GM12878 (cell line): ENCODE measurements around the gene REPIN1. TPM values are rescaled to one million over a fixed set of nuclear protein-coding genes. Genes with fewer than 3 reads are reported as not detected.

ENCODE experiments used
- BCL3 ChIP-seq: IDR thresholded peaks from 2 replicates; pipeline ENCODE4 v1.6.1; 2011; ENCODE audit warnings: borderline replicate concordance, low read depth, mild to moderate bottlenecking, moderate library complexity, low read length; ENCODE audit not compliant: insufficient read depth, poor library complexity, severe bottlenecking
- BRCA1 ChIP-seq: IDR thresholded peaks from 2 replicates; pipeline ENCODE4 v1.6.1; 2011; ENCODE audit warnings: low read depth, low read length, improper control_type of control experiment
- GATAD2B ChIP-seq: fragments of 450-650 bp; conservative IDR thresholded peaks from 2 replicates; pipeline ENCODE4 v1.6.1; 2017; ENCODE audit warnings: low read depth, mild to moderate bottlenecking, moderate library complexity
- HDAC2 ChIP-seq: fragments of 200-600 bp; sonication (generic); IDR thresholded peaks from 2 replicates; pipeline ENCODE4 v1.6.1; 2017
- RAD51 ChIP-seq: fragments of 450-650 bp; IDR thresholded peaks from 2 replicates; pipeline ENCODE4 v1.6.1; 2016; ENCODE audit warnings: moderate library complexity, mild to moderate bottlenecking, inconsistent platforms
- SP1 ChIP-seq: IDR thresholded peaks from one replicate; pipeline ENCODE4 v1.6.1; 2011; ENCODE audit warnings: low read depth, low read length
- SREBF2 ChIP-seq: IDR thresholded peaks from 2 replicates; pipeline ENCODE4 v1.6.1; 2012; ENCODE audit warnings: mild to moderate bottlenecking, low read length
- polyA plus RNA-seq, 11 experiments: library from polyadenylated mRNA; depleted of rRNA in 4 of 11; unstranded in 6 of 11; stranded (reverse) in 5 of 11; fragments of >200 nt; fragmentation: Nextera tagmentation in 4 of 11; fragmentation: Illumina TruSeq in 1 of 11; extraction: Ambion mirVana in 4 of 11; extraction: Trizol in 1 of 11; gene quantifications; 1 replicate in 1 of 11; 2 replicates in 10 of 11; pipeline versions ENCODE4 v1.2.1 to v1.2.3, GENCODE V29; 2011 to 2016; ENCODE audit warnings: inconsistent platforms in 2 of 11, missing spikeins in 2 of 11, low read depth in 1 of 11
- total RNA-seq, 4 experiments: library from RNA; depleted of rRNA in 3 of 4; stranded (reverse); fragments of >200 nt in 3 of 4; fragmentation: Illumina TruSeq in 1 of 4; extraction: Trizol in 1 of 4; gene quantifications; 2 replicates each; pipeline versions ENCODE4 v1.2.1 to v1.2.3, GENCODE V29; 2013 to 2021
- TF ChIP-seq, protein P1 (sequence below): fragments of 450-650 bp; IDR thresholded peaks from 2 replicates; pipeline ENCODE4 v1.6.1; 2016; ENCODE audit warnings: mild to moderate bottlenecking, moderate library complexity, borderline replicate concordance

The REPIN1 gene
- total and polyA plus RNA-seq, 10 of the 15 experiments (the other 5 are each of a cell fraction or from before 2014, with no cell fraction given) = 5.1 to 172 (median 76.9) TPM

DNA sequence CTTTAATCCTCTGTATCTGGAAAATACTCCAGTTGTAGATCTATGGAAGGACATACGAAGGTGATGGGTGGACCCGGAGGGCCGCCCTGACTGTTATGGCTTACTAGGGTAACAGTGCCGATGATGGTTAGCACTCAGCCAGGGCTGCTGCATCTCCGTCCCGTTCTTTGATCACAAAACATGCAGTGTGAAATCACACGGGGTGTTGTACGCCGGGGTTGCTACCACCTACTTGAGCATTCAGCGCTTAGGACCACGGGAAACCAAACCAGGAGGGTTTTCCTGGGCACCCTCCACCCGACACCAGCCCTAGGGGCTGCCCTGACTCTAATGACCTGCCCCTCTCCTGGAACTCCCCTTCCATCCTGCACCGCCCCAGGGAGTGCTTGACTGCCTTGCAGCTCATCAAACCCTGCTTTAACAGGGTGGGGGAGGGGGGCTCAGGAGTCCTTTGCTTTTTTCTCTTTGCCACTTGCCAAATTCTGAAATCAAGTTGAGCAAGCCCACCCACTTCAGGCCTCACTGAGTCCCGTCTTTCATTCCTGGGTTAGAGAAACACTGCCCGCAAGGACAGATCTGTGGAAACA lies 30.9 kb downstream of the REPIN1 start (continued):
- TF ChIP-seq, protein P1, sequence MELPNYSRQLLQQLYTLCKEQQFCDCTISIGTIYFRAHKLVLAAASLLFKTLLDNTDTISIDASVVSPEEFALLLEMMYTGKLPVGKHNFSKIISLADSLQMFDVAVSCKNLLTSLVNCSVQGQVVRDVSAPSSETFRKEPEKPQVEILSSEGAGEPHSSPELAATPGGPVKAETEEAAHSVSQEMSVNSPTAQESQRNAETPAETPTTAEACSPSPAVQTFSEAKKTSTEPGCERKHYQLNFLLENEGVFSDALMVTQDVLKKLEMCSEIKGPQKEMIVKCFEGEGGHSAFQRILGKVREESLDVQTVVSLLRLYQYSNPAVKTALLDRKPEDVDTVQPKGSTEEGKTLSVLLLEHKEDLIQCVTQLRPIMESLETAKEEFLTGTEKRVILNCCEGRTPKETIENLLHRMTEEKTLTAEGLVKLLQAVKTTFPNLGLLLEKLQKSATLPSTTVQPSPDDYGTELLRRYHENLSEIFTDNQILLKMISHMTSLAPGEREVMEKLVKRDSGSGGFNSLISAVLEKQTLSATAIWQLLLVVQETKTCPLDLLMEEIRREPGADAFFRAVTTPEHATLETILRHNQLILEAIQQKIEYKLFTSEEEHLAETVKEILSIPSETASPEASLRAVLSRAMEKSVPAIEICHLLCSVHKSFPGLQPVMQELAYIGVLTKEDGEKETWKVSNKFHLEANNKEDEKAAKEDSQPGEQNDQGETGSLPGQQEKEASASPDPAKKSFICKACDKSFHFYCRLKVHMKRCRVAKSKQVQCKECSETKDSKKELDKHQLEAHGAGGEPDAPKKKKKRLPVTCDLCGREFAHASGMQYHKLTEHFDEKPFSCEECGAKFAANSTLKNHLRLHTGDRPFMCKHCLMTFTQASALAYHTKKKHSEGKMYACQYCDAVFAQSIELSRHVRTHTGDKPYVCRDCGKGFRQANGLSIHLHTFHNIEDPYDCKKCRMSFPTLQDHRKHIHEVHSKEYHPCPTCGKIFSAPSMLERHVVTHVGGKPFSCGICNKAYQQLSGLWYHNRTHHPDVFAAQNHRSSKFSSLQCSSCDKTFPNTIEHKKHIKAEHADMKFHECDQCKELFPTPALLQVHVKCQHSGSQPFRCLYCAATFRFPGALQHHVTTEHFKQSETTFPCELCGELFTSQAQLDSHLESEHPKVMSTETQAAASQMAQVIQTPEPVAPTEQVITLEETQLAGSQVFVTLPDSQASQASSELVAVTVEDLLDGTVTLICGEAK = no peak
- TF ChIP-seq SP1 = no peak
- no peak for TF ChIP-seq BCL3
- TF ChIP-seq SREBF2 = no peak
- no peak for TF ChIP-seq RAD51
- TF ChIP-seq BRCA1 = no peak
- TF ChIP-seq HDAC2 = no peak
- no peak for TF ChIP-seq GATAD2B
